K562 (cell line): ENCODE data around the gene MAD1L1. TPM values are rescaled to one million over a fixed set of nuclear protein-coding genes. Genes with fewer than 3 reads are reported as not detected.

ENCODE experiments used
- ATAC-seq: fragments of 200-7000 bp; cut with Tn5 transposase; 3 replicates; pipeline ENCODE4 v1.9.1; 2020; ENCODE audit warnings: moderate library complexity
- BruUV-seq: library from RNA; stranded (reverse); fragments of 400-500 nt; replicated peaks from 2 replicates; lab custom pipeline; 2021; lab: Mats Ljungman, UMichigan
- CTCF ChIA-PET: fragments of 300-600 bp; formaldehyde crosslinking; extraction: SDS; loops from one replicate; lab custom pipeline; 2021; ENCODE audit warnings: low intra/inter-chr PET ratio; lab: Yijun Ruan, JAX
- POLR2A ChIA-PET: fragments of 300-600, 350-650 bp; sonication (Branson Sonifier 250); formaldehyde crosslinking; extraction: SDS; loops from one replicate; lab custom pipeline; 2021; ENCODE audit warnings: antibody characterized with exemption, inconsistent platforms; lab: Yijun Ruan, JAX
- DNase-seq, 4 experiments: peaks; one replicate each; pipeline versions ENCODE4 v3.0.0 to v3.0.0-alpha.2; 2011 to 2018; ENCODE audit warnings: low spot score in 3 of 4, mixed read lengths in 3 of 4; ENCODE audit errors: extremely low read depth in 1 of 4
- FAIRE-seq: peaks from 2 replicates; lab custom pipeline; 2011; peaks lifted over from hg19 to GRCh38; lab: Jason Lieb, UNC
- H2AFZ ChIP-seq: 2 replicates; pipeline ENCODE4 v1.6.0; 2011; ENCODE audit warnings: low read depth, low read length, control low read depth, inconsistent platforms
- H3K27ac ChIP-seq: fragments of 200-600 bp; 3 replicates; pipeline ENCODE4 v1.8.0; 2011; ENCODE audit warnings: low read depth, mild to moderate bottlenecking, control low read depth, inconsistent platforms, low read length, moderate library complexity, mixed read lengths; ENCODE audit errors: extremely low read depth
- H3K27me3 ChIP-seq, 2 experiments: fragments of 300-600 bp in 1 of 2; 2 replicates in 1 of 2; 3 replicates in 1 of 2; pipeline versions ENCODE4 v1.6.0 to v1.8.0; 2011; ENCODE audit warnings: inconsistent platforms in 2 of 2, low read length in 2 of 2, mild to moderate bottlenecking in 1 of 2, mixed read lengths in 1 of 2, moderate library complexity in 1 of 2; ENCODE audit not compliant: control insufficient read depth in 2 of 2, insufficient read depth in 2 of 2
- H3K36me3 ChIP-seq: fragments of 300-600 bp; 3 replicates; pipeline ENCODE4 v1.8.0; 2011; ENCODE audit warnings: mild to moderate bottlenecking, low read length, inconsistent platforms; ENCODE audit not compliant: control insufficient read depth, insufficient read depth
- H3K4me1 ChIP-seq, 2 experiments: fragments of 200-600 bp in 1 of 2; replicated peaks in 1 of 2; 2 replicates in 1 of 2; 3 replicates in 1 of 2; pipeline versions ENCODE4 v1.5.1 to v1.8.0; 2011; ENCODE audit warnings: inconsistent platforms in 2 of 2, low read length in 2 of 2, mild to moderate bottlenecking in 1 of 2, mixed read lengths in 1 of 2, moderate library complexity in 1 of 2; ENCODE audit not compliant: control insufficient read depth in 2 of 2, insufficient read depth in 2 of 2
- H3K4me2 ChIP-seq: 2 replicates; pipeline ENCODE4 v1.6.1; 2011; ENCODE audit warnings: low read length, control low read depth, inconsistent platforms, mixed read lengths; ENCODE audit not compliant: insufficient read depth
- H3K4me3 ChIP-seq: fragments of 200-600 bp; sonication (generic), shearing (Covaris generic); 2 replicates; pipeline ENCODE4 v1.5.1; 2016; ENCODE audit warnings: control low read depth, inconsistent platforms
- H3K79me2 ChIP-seq: fragments of 200-600 bp; 3 replicates; pipeline ENCODE4 v1.8.0; 2011; ENCODE audit warnings: low read length, inconsistent platforms; ENCODE audit not compliant: control insufficient read depth, insufficient read depth
- H3K9ac ChIP-seq, 2 experiments: 2 replicates each; pipeline versions ENCODE4 v1.6.0 to v1.6.1; 2011; ENCODE audit warnings: low read depth in 2 of 2, low read length in 2 of 2, control low read depth in 1 of 2, inconsistent platforms in 1 of 2, mild to moderate bottlenecking in 1 of 2, mixed read lengths in 1 of 2; ENCODE audit not compliant: insufficient read depth in 1 of 2
- H3K9me1 ChIP-seq: one replicate; pipeline ENCODE4 v1.6.0; 2011; ENCODE audit warnings: inconsistent platforms, mild to moderate bottlenecking, low read length, moderate library complexity; ENCODE audit not compliant: control insufficient read depth, insufficient read depth
- H3K9me3 ChIP-seq: replicated peaks from 2 replicates; pipeline ENCODE4 v1.5.1; 2011; ENCODE audit warnings: low read depth, low read length, inconsistent platforms; ENCODE audit not compliant: control insufficient read depth, insufficient read depth
- H4K20me1 ChIP-seq: replicated peaks from 2 replicates; pipeline ENCODE4 v1.6.1; 2011; ENCODE audit warnings: low read length, inconsistent platforms, mixed read lengths; ENCODE audit not compliant: control insufficient read depth, insufficient read depth
- ATF3 ChIP-seq, 2 experiments: fragments of 450-650 bp in 1 of 2; sonication (generic) in 1 of 2; formaldehyde crosslinking in 1 of 2; IDR thresholded peaks in 1 of 2; conservative IDR thresholded peaks in 1 of 2; 2 replicates each; pipeline versions ENCODE4 v1.6.1 to v1.8.1; 2016 to 2023; ENCODE audit warnings: mild to moderate bottlenecking in 2 of 2, moderate library complexity in 2 of 2, inconsistent platforms in 1 of 2, missing genetic modification reagents in 1 of 2
- CBFB ChIP-seq: sonication (generic); formaldehyde crosslinking; IDR thresholded peaks from 2 replicates; pipeline ENCODE4 v1.4.0; 2020; ENCODE audit warnings: mild to moderate bottlenecking, missing genetic modification reagents
- CEBPB ChIP-seq: fragments of 450-650 bp; IDR thresholded peaks from 2 replicates; pipeline ENCODE4 v1.6.1; 2016; ENCODE audit warnings: missing genetic modification characterization, missing compliant biosample characterization
- CEBPG ChIP-seq, 3 experiments: fragments of 200-800 bp in 1 of 3; sonication (Bioruptor generic) in 1 of 3; sonication (generic) in 1 of 3; formaldehyde crosslinking in 1 of 3; IDR thresholded peaks in 2 of 3; conservative IDR thresholded peaks in 1 of 3; 2 replicates each; pipeline versions ENCODE4 v1.6.1 to v1.8.0; 2016 to 2022; ENCODE audit warnings: missing compliant biosample characterization in 2 of 3, missing genetic modification characterization in 2 of 3, mild to moderate bottlenecking in 1 of 3, missing genetic modification reagents in 1 of 3
- HNRNPK ChIP-seq: fragments of 200-400 bp; formaldehyde crosslinking; IDR thresholded peaks from one replicate; pipeline ENCODE4 v1.6.1; 2018; ENCODE audit warnings: mild to moderate bottlenecking, low read depth, low read length; ENCODE audit not compliant: poor library complexity, severe bottlenecking
- PTRF ChIP-seq: fragments of 450-650 bp; IDR thresholded peaks from 2 replicates; pipeline ENCODE4 v1.6.1; 2016; ENCODE audit warnings: mild to moderate bottlenecking, missing genetic modification characterization, missing compliant biosample characterization
- RBM17 ChIP-seq: fragments of 200-400 bp; formaldehyde crosslinking; IDR thresholded peaks from 2 replicates; pipeline ENCODE4 v1.6.1; 2017; ENCODE audit warnings: low read depth, mild to moderate bottlenecking, low read length, borderline replicate concordance
- ZNF75A ChIP-seq: fragments of 450-650 bp; formaldehyde crosslinking; IDR thresholded peaks from 2 replicates; pipeline ENCODE4 v1.4.0; 2020; ENCODE audit warnings: mild to moderate bottlenecking
- WGBS: fragments of 100-300 bp; shearing (Covaris generic); methylation state at CpG from one replicate; pipeline ENCODE4 v1.1.6; 2016; ENCODE audit warnings: low coverage, mixed read lengths; ENCODE audit not compliant: insufficient coverage; ENCODE audit errors: missing lambda C conversion rate; 5-methylcytosine and 5-hydroxymethylcytosine counted together
- in situ Hi-C: fragments of 300-500 bp; cut with MboI; formaldehyde crosslinking; loops from 4 replicates; pipeline ENCODE4 v1.15.0; 2018; ENCODE audit warnings: inconsistent platforms, mixed read lengths
- intact Hi-C: fragments of 100-400 bp; cut with micrococcal nuclease; formaldehyde crosslinking; loops from 2 replicates; pipeline ENCODE4 v1.14.2; 2022
- polyA plus RNA-seq, 8 experiments: library from polyadenylated mRNA; depleted of rRNA in 4 of 8; stranded (reverse) in 5 of 8; unstranded in 3 of 8; fragments of >200 nt; fragmentation: Nextera tagmentation in 2 of 8; fragmentation: Illumina TruSeq in 1 of 8; extraction: Ambion mirVana in 2 of 8; extraction: Trizol in 1 of 8; gene quantifications; 2 replicates each; pipeline versions ENCODE4 v1.2.1 to v1.2.3, GENCODE V29; 2011 to 2014; ENCODE audit warnings: inconsistent platforms in 1 of 8, missing spikeins in 1 of 8
- total RNA-seq, 7 experiments: library from RNA; depleted of rRNA in 6 of 7; stranded (reverse); fragments of >200 nt in 6 of 7; fragmentation: Illumina TruSeq in 2 of 7; extraction: Trizol in 2 of 7; gene quantifications; 2 replicates each; pipeline versions ENCODE4 v1.2.1 to v1.2.3, GENCODE V29; 2011 to 2021; ENCODE audit warnings: low replicate concordance in 1 of 7

MAD1L1 gene
- total and polyA plus RNA-seq, 9 of the 15 experiments (the other 6 are each of a cell fraction or from before 2014, with no cell fraction given): 1.7 to 89.7 (median 18.0) TPM

DNA sequence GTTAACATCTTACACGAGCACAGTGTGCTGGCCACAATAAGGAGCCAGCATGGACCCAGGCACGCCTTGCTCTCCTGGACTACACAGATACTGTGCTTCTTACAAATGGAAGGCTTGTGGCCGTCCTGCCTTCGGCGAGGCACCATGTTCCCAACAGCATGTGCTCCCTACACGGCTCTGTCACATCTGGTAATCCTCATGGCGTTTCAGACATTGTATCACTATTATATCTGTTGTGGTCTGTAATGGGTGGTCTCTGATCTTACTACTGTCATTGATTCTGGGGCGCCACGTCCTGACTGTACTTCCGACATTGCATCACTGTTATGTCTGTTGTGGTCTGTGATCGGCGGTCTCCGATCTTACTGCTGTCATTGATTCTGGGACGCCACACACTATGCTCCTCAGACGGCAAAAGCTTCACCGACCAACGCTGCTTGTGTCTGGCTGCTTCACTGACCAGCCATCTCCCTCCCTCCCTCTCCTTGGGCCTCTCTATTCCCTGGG is 195.4 kb downstream of the MAD1L1 start:
- 76% methylated on average over 17 of the region's 17 CpGs for WGBS
- Histone ChIP-seq H3K9ac (peak overlapping the region; percentile 36 to 81; a peak in 3 of 4 replicates), H3K9me1 (no peaks in the 10 kb centered on the region), H3K27ac (peak overlapping the region; percentile 70), H3K9me3 (no peaks in the 10 kb centered on the region), H2AFZ (peak overlapping the region; percentile 72), H3K27me3 (no peaks in the 10 kb centered on the region), H3K79me2 (no peaks in the 10 kb centered on the region; the same call in 1 of the 3 replicates), H3K4me2 (peak overlapping the region; percentile 62), H3K4me1 (peaks cover 15 to 39% of the 10 kb centered on the region in 2 experiments; a peak in 4 of 5 replicates), H3K4me3 (no peak overlapping the region), H3K36me3 (peaks cover 10% of the 10 kb centered on the region; the same call in 2 of the 3 replicates)
- DNase-seq (no peak), ATAC-seq (peak; percentile 68), FAIRE-seq (peak; percentile 44)
- ChIA-PET POLR2A (interaction anchor here (1.2 to 1.6 kb wide), 2 partner anchors 11 to 15 kb away, joined by 3 read pairs; no protein-coding TSS in a partner anchor), CTCF (no interaction called here)
- in situ Hi-C loops (no loop called here), intact Hi-C loops (no loop called here)
- no TSS peak for BruUV-seq
- TF ChIP-seq PTRF (no peak), HNRNPK (no peak), CBFB (CRISPR knock-in tag) (no peak), ZNF75A (CRISPR knock-in tag) (no peak), ATF3 (IDR thresholded peaks at IDR 0.05) (peak; percentile 63), ATF3 (CRISPR knock-in tag; conservative IDR thresholded peaks at IDR 0.05) (no peak), CEBPB (tag) (0 out of 2 replicates have a peak, but pooled peaks have one; percentile 13), CEBPG (CRISPR knock-in tag; IDR thresholded peaks at IDR 0.05) (peak; percentile 64; the same call in 1 of the 2 replicates), CEBPG (tag; conservative IDR thresholded peaks at IDR 0.05 in 1 of 2, IDR thresholded peaks at IDR 0.05 in 1 of 2) (no peak), RBM17 (no peak)
- TF ChIP-seq, all 486 proteins: peak for 3
- H4K20me1 ChIP-seq: no peaks in the 10 kb centered on the region
